ENCODE results near the gene MDM1. TPM values are rescaled to one million over a fixed set of nuclear protein-coding genes. Genes with fewer than 3 reads are reported as not detected.

MDM1 gene
- total and polyA plus RNA-seq, 2 experiments from 2014 or later = 13.6 to 18.9 TPM

GRCh38 chr12:68319988-68320623 lies 12.1 kb downstream of the MDM1 start (continued):
- TF ChIP-seq, protein P1, sequence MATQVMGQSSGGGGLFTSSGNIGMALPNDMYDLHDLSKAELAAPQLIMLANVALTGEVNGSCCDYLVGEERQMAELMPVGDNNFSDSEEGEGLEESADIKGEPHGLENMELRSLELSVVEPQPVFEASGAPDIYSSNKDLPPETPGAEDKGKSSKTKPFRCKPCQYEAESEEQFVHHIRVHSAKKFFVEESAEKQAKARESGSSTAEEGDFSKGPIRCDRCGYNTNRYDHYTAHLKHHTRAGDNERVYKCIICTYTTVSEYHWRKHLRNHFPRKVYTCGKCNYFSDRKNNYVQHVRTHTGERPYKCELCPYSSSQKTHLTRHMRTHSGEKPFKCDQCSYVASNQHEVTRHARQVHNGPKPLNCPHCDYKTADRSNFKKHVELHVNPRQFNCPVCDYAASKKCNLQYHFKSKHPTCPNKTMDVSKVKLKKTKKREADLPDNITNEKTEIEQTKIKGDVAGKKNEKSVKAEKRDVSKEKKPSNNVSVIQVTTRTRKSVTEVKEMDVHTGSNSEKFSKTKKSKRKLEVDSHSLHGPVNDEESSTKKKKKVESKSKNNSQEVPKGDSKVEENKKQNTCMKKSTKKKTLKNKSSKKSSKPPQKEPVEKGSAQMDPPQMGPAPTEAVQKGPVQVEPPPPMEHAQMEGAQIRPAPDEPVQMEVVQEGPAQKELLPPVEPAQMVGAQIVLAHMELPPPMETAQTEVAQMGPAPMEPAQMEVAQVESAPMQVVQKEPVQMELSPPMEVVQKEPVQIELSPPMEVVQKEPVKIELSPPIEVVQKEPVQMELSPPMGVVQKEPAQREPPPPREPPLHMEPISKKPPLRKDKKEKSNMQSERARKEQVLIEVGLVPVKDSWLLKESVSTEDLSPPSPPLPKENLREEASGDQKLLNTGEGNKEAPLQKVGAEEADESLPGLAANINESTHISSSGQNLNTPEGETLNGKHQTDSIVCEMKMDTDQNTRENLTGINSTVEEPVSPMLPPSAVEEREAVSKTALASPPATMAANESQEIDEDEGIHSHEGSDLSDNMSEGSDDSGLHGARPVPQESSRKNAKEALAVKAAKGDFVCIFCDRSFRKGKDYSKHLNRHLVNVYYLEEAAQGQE (IDR thresholded peaks at IDR 0.05; ENCODE audit: unreplicated experiment) = no peak
- TF ChIP-seq CREB1 (CRISPR knock-in tag; IDR thresholded peaks at IDR 0.05; ENCODE audit: low read depth) = no peak

DNA sequence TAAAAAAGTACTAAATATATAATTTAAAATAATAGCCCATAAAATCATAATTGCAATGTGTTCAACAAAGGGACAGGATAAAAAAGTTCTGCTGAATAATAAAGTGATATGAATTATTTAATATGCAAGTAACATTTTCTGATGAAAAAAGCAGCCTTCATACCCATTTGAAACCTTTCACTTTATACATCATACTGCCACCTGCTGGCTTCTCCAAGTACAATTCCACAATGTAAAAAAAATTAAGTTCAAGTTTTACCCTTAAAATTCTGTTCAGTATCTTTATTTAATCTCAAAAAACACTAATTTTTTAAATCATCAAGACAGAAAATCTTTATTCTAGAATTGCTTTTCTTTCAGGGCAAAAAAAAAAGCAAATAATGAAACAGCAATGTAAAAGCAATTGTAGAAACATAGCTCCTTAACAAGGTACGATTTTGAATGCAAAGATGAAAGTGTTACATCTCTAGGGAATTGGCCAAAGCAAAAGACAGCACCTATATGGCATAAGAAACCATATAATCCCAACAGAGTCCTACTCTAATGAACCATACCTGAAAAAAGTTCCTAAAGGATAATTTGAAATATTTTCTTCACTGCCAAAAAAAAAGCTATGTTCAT lies 15.0 kb downstream of the MDM1 start:
- Histone ChIP-seq H3K79me2 (replicated peaks; ENCODE audit: insufficient read depth) (no peaks in the 10 kb centered on the region), H4K20me1 (replicated peaks; ENCODE audit: insufficient read depth) (no peaks in the 10 kb centered on the region), H3K4me1 (ENCODE audit: insufficient read depth) (no peaks in the 10 kb centered on the region), H2AFZ (no peak overlapping the region), H3K36me3 (ENCODE audit: insufficient read depth) (0 out of 2 replicates have a peak, but pooled peaks cover 12% of the 10 kb centered on the region), H3K9me2 (ENCODE audit: insufficient read depth) (no peaks in the 10 kb centered on the region), H3K27me3 (ENCODE audit: insufficient read depth) (no peaks in the 10 kb centered on the region), H3K4me3 (no peak overlapping the region), H3K27ac (ENCODE audit: low read depth) (no peak overlapping the region), H3K4me2 (no peak overlapping the region), H3F3A (replicated peaks; ENCODE audit: low read depth) (no peaks in the 10 kb centered on the region)
- DNase-seq (ENCODE audit: low spot score) (peak; percentile 61), ATAC-seq (no peak)
- no peaks in the 10 kb centered on the region for H3K4me1 Mint-ChIP-seq
- TF ChIP-seq, protein P2, sequence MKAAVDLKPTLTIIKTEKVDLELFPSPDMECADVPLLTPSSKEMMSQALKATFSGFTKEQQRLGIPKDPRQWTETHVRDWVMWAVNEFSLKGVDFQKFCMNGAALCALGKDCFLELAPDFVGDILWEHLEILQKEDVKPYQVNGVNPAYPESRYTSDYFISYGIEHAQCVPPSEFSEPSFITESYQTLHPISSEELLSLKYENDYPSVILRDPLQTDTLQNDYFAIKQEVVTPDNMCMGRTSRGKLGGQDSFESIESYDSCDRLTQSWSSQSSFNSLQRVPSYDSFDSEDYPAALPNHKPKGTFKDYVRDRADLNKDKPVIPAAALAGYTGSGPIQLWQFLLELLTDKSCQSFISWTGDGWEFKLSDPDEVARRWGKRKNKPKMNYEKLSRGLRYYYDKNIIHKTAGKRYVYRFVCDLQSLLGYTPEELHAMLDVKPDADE (IDR thresholded peaks at IDR 0.05) = no peak
- TF ChIP-seq CTCF (conservative IDR thresholded peaks at IDR 0.05; ENCODE audit: low read depth in 2 of 2) (peak; percentile 51 to 80; a peak in 3 of 4 replicates), NANOG (IDR thresholded peaks at IDR 0.05; ENCODE audit: borderline replicate concordance) (no peak), EZH2phosphoT487 (IDR thresholded peaks at IDR 0.05; ENCODE audit: unreplicated experiment) (no peak), POLR2AphosphoS5 (IDR thresholded peaks at IDR 0.05; ENCODE audit: low read depth) (no peak)
- TF ChIP-seq, protein P1 (IDR thresholded peaks at IDR 0.05; ENCODE audit: unreplicated experiment) = no peak
- H3K4me3 Mint-ChIP-seq = no peak overlapping the region
- H3K9me3 Mint-ChIP-seq = no peaks in the 10 kb centered on the region
- peaks cover 5% of the 10 kb centered on the region for H3K27me3 Mint-ChIP-seq (ENCODE audit: insufficient read depth, low read depth, poor library complexity)
- H3K36me3 Mint-ChIP-seq (ENCODE audit: low read depth) = peaks cover 6% of the 10 kb centered on the region
- no peak overlapping the region for H3K27ac Mint-ChIP-seq

Measured in GM23338 (cell line).